Left kidney (tissue), 2 donors: Measurements from ENCODE around the gene FEM1B. TPM values are rescaled to one million over a fixed set of nuclear protein-coding genes. Genes with fewer than 3 reads are reported as not detected.

Source experiments
- DNase-seq: peaks from one replicate; pipeline ENCODE4 v3.0.0-alpha.2; 2013
- polyA plus RNA-seq: library from polyadenylated mRNA; unstranded; fragments of 120-200 nt; gene quantifications from one replicate; pipeline ENCODE4 v1.2.1, GENCODE V29; 2013; ENCODE audit not compliant: insufficient read length

FEM1B gene
- polyA plus RNA-seq, 1 donor: 67.6 TPM

DNA sequence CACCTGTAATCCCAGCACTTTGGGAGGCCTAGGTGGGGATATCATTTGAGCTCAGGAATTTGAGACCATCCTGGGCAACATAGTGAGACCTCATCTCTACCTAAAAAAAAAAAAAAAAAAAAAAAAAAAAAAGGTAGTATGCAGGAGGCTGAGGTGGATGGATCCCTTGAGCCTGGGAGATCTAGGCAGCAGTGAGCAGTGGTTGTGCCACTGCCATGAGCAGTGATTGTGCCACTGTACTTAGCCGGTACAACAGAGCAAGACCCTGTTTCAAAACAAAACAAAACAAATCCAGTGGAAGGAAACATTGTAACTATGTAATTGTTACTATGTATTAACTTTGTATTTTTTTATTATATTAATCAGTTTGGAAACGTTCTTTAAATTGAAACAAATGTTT, 5.9 kb downstream of the FEM1B start:
- no peak for DNase-seq

DNA sequence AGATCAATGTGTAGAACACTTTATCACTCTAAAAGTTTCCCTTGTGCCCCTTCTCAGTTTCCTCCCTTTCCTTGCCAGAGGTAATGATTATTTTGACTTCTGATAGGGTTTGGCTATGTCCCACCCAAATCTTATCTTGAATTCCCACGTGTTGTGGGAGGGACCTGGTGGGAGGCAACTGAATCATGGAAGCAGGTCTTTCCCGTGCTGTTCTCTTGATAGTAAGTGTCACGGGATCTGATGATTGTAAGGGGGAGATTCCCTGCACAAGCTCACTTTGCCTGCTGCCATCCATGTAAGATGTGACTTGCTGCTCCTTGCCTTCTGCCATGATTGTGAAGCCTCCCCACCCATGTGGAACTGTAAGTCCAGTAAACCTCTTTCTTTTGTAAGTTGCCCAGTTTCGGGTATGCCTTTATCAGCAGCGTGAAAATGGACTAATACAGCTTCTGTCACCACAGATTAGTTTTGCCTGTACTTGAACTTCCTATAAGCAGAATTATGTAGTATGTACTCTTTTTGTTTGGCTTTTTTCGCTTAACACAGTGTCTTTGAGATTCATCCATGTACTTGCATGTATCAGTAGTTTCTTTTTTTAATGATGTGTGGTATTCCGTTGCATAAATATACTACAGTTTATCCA, 7.2 kb downstream of the FEM1B start:
- DNase-seq: no peak

DNA sequence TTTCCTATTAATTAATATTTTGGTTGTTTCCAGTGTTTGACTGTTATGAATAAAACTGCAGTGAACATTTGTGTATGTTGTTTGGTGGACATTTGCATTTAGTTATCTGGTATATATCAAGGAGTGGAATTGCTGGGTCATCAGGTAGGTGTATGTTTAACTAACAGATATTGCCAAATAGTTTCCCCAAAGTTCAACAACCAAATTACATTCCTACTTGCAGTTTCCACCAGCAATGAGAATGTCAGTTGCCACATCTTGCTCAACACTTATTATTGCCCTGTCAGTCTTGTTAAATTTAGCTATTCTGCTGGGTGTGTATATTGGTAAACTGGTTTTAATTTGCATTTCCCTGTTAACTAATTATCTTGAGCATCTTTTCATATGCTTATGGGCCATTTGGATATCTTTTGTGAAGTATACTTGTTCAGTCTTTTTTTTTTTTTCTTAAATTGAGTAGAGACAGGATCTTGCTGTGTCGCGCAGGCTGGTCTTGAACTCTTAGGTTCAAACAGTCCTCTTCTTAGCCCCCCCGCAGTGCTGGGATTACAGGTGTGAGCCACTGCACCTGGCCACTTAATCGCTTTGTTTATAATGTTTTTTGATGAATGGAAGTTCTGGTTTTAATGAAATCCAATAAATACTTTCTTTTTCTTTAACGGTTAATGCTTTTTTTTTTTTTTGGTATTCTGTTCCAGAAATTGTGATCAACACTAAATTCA, 7.9 kb downstream of the FEM1B start:
- DNase-seq: no peak

DNA sequence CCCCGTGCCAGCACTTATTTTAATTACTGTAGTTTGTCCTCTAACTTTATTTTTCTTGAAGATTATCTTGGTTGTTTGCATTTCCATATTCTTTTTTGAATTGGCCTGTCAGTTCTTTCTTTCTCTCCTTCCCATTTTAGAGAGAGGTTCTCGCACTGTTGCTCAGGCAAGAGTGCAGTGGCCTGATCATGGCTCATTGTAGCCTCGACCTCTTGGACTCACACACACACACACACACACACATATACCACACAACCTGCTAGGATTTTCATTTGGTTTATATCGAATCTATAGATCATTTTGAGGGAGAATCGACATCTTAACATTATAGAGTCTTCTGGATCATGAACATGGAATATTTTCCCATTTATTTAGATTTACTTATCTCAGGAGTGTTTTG, 8.7 kb downstream of the FEM1B start:
- no peak for DNase-seq

DNA sequence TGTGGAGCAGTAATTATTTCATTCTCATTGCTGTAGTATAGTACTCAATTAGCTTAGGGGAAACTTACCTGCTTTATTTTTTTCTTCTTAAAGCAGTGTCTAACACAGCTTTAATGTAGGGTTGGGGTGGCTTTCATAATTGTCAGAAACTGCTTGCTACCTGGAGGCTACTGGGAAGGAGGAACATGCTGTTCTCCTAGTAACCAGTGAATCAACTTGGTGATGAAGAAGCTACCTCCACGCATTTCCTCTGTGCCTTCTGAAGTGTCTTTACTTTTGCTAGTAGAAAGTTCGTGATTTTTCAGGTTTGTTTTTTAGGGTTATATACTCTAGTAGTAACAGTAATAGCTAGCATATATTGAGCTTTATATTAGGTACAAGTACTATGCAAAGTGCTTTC, 11.5 kb downstream of the FEM1B start:
- DNase-seq: no peak

DNA sequence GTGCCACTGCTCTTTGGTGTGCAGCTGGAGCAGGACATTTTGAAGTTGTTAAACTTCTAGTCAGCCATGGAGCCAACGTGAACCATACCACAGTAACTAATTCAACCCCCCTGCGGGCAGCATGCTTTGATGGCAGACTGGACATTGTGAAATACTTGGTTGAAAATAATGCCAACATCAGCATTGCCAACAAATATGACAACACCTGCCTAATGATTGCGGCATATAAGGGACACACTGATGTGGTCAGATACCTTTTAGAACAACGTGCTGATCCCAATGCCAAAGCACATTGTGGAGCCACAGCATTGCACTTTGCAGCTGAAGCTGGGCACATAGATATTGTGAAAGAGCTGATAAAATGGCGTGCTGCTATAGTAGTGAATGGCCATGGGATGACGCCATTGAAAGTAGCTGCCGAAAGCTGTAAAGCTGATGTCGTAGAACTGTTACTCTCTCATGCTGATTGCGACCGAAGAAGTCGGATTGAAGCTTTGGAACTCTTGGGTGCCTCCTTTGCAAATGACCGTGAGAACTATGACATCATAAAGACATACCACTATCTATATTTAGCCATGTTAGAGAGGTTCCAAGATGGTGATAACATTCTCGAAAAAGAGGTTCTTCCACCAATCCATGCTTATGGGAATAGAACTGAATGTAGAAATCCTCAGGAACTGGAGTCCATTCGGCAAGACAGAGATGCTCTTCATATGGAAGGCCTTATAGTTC, 12.2 kb downstream of the FEM1B start:
- no peak for DNase-seq

DNA sequence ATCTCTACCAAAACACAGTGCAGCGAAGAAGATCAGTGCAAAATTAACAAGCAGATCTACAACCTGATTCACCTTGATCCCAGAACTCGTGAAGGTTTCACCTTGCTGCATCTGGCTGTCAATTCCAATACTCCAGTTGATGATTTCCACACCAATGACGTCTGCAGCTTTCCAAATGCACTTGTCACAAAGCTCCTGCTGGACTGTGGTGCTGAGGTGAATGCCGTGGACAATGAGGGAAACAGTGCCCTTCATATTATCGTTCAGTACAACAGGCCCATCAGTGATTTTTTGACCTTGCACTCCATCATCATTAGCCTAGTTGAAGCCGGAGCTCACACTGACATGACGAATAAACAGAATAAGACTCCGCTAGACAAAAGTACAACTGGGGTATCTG, 13.2 kb downstream of the FEM1B start:
- no peak for DNase-seq

DNA sequence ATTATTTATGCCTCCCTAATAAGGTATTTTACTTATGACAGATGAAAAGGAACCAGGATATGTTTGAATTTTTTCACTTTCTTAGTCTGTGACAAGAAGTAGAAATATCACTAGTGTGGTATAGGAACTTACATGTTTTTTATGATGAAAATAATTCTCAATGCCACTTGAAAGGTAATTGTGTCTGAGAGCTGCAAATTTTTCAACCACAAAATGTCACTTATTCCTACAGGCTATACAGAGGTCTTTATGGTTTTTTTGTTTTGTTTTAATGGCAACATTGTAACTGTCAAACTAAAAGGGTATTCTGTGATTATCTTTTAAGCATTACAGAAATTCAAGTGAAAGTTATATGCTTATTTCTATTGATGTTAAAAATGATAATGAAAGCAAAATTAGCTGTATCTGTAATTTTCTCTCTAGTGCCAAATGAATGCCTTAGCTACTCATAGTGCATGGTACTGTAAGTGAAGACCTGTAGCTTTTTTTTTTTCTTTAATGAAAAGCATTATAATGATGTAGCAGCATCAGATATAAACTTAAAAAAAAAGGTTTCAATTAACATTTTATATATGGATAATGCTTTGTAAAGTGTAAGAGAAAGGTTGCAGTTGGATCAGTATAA, 14.7 kb downstream of the FEM1B start:
- no peak for DNase-seq

DNA sequence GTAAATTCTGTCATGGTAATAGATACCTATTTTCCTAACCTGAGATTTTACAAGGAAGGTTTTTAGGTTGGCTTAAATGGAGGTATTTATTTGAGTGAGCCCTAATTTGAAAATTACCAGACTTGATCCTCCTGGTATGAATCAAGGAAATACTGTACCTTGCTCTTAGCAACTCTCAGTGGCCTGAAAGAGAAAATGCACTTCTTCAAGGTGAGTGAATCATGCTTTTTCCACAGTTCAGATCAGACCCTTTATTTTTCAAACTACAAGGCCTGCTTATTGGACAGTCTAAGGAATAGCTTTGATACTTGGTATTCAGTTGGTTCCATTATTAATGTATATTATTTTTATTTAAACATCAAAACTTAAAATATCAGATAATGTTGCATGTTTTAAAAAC, 15.4 kb downstream of the FEM1B start:
- DNase-seq: no peak

DNA sequence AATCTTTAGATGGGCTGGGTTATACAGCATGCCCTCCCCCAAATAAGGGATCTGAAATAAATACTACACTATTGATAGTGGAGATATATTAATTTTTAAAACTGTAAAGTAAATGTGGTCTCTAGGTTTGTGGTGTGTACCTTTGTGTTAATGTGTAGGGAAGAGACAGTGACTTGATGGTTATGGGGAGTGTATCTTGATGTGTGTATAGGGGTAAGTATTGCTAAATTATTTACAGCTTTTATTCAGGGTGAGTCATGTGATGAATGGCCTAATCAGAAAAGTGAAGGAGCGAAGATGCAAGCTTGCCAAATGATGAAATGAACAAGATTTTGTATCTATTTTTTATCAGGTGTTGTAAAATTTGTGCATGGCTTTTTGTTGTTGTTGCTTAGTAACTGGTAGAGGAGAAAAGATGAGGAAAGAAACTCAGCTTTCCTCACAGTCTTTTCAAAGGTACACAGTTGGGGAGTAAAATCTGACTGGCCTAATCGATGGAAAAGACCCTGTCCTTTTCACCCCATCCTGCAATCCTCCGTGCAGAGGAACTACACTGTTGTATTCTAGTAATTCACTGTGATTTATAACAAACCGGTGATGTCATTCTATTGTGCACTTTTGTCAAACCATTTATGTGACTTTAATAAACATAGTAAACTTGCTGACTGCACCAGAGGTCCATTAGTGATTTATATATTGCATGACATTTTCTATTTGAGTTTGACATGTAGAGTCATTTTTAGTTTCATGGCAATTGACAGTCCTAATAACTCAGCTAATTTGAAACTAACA, 17.7 kb downstream of the FEM1B start:
- DNase-seq: no peak

DNA sequence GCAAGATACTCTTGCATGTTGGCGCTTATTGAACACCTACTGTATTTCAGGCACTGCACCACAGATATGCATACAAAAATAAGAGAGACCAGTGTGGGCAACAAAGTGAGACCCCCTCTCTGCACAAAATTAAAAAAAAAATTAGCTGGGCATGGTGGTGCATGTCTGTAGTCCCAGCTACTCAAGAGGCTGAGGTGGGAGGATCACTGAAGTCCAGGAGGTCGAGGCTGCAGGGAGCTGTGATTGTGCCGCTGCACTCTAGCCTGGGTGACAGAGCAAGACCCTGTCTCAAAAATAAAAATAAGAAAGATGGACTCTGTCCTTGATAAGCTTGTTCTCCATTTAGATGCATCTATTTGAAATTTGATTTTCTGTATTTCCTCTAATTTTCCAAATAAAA, 20.8 kb downstream of the FEM1B start:
- no peak for DNase-seq

DNA sequence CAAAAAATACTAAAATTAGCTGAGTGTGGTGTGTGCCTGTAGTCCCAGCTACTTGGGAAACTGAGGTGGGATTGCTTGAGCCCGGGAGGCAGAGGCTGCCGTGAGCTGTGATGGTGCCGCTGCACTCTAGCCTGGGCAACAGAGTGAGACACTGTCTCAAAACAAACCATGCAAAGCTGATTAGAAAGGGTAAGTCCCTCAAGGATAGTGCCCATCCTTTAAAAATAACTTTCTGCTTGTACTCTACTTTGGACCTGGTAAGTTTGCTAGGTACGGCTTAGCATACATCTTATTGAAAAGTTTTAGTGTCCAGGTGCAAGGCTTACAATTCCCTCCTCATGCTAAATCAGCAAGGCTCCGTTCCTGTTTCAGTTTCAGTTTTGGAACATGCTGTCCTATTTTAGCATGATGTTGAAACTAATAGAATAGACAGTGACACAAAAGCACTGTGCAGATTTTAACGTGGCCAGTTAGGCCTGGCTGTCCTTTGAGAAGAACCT, 21.4 kb downstream of the FEM1B start:
- DNase-seq: no peak

DNA sequence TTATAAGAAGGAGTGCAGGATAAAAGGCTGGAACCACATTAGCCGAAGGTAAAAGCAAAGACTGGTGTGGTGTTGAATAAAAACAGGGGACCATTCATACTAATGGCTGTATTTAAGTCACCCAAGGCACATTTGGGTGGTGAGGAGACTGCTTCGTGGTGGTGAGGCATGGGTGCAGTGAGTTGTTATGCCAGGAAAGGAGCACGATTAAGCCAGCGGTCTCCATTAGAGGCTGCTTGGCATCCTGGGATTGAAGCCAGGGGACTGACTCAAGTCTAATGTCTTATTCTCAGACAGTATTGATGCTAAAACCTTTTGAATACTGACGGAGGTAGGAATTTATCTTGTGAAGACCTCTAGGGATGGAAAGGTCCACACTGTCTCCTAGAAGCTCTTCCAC, 21.9 kb downstream of the FEM1B start:
- DNase-seq: no peak

DNA sequence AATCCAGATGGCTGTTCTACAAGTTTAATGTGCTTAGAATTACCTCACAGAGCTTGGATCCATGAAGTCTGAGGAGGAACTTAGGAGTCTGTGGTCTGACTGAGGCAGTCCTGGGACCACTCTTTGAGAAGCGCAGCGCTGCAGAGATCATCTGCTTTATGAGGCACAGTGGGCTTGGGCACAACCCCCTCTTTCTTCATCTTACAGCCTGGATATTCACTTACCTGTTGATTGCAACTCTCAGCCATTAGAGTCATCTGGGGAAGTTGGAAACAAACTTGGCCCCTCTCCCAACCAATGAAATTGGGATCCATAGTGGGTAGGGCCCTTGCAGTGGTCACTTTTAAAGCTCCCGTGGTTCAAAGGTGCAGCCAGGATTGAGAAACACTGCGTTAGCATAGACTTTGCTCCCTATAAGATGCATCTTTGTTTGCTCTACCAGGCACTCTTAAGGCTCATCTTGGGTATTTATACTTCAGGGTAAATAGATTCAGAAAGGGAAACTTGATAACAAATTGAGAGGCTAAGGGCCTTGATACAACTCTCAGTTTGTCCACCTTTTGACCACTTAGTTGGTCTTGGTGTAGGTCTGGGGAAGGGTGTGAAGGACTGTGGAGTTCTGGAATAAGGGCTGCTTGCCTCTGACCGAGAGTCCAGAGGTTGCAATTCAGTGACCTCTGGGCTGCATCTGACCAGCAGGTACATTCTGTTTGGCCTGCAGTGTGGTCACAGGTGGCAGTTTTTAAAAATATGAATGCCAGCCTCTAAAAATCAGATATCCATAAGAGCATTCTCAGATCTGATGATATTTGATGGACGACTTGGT, 22.8 kb downstream of the FEM1B start:
- DNase-seq: no peak

DNA sequence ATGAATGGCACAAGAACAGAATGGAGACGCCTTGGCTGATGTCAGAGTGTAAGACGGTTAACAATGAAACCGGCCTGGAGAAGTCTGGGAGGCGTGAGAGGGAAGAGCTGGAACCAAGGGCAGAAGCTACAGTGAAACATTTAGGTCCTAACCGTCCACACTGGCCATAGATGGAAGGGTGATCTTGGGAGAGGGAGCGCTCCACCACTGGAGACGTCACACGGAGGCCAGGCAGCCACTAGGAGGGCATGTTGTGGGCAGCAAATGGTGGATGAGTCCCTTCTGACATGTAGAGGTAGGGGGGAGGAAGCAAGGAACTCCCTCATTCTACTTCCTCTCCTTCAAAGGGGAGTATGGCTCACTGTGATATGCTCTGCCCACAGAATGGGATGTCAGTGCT, 23.8 kb downstream of the FEM1B start:
- DNase-seq: no peak

DNA sequence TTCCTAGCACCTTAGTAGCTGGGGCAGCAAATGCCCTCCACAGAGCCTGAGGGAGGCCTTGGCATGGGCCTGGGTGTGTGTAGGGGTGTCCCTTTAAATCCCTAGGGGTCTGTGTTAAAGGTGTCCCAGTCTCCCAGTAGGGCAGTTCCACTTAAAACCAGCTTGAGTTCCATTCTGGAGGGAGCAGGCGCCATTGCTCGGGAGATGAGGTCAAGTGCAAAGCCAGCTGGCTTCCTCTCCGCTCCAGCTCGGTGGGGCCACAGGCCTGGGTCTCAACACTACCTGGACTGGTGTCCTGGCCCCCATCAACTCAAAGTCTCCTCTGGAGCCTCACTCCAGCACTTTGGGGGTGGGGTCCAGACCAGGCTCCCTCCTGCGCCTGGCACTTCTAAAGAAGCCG, 25.2 kb downstream of the FEM1B start:
- DNase-seq: no peak

DNA sequence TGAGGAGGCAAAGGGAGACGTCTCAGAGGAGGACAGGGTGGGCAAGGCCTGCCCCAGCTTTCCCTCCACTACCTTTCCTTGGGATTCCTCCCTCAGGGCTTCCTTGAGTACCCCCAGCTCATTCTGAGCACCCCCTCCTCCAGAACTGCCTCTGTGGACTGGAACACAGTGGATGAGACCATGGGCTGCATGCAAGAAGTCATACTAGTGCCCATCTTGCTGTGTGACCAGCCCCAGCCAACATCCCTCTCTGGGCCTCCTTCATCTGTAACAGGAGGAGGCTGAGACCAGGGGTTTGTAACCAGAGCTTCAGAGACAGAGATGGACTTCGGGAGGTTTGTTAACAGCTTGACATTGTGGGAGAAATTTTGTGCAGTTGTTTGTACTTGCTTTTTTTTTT, 25.6 kb downstream of the FEM1B start:
- no peak for DNase-seq

DNA sequence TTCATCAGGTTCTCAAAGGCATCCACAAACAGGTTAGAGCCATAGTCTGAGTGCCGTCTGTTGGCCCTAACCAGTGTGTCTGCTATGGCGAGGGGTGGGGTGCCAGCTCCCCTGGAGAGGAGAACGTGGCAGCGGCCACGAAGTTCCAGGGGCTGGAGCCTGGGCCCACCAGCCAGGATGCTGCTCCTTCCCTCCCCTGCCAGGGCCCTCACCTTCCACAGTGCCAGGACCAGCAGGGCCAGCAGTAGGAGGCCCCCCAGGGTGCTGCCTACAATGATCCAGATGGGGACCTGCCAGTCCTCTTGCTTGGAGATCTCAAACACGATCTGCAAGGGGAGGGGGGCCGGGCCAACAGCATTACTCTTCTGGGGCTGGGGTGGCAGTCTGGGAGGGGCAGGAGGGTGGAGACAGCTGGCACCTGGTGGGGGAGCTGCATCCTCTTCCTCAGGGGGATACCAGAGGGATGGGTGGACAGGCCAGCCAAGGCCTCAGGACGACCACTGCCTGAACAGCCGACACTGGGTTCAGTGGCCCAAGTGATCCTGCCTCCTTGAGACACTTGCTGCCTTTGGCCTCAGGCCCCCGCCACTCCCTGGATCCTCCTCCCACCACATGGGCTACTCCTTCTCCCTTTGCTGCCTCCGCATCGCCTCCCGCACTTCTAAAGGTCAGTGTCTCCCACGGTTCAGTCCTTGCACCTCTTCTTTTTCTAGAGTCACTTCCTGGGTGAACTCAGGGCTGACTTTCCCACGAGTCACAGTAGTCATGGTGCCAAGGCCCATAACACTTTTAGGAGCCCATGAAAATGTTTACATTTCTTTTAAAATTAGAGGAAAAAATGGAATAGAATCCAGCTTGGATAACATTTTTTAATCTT, 26.3 kb downstream of the FEM1B start:
- DNase-seq: no peak

DNA sequence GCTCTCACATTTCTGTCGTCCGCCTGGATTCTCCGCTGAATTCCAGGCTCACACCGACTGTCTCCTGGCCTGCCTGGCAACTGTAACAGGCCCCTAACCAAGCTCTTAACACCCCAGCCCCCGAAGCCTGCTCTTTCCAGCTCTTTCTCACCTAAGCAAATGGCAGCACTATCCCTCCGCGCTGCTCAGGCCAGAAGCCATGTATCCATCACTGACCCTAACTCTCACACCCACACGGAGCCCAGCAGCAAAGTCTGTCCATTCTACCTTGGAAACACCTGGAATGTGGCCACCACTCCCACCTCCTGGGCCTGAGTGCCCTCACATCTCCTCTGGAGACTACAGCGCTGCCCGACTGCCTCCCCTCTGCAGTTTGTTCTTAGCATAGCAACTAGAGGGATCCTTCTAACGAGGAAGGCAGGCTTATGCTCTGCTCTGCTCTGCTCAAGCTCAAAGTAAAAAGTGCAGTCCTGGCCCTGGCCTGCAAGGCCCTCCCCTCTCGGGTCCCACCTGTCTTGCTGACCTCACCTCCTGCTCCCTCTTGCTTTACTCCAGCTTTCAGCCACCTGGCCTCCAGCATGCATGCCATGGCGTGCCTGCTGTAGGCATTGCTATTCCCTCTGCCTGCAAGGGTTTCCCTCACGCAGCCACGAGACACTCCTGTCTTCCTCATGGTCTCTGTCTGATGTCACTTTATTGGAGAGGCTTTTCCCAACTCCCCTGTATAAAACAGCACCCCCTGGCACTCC, 27.2 kb downstream of the FEM1B start:
- no peak for DNase-seq
